Urinary bladder (tissue), 4 donors: ENCODE data around the gene OXGR1. TPM values are rescaled to one million over a fixed set of nuclear protein-coding genes. Genes with fewer than 3 reads are reported as not detected.
"Not testable (repeated sequence)": the region's sequence is repeated elsewhere in the genome, so short reads cannot be mapped to it uniquely, and the experiment has no call there.

Experiments used
- DNase-seq: peaks from one replicate; pipeline ENCODE4 v3.0.0-alpha.2; 2015; ENCODE audit errors: extremely low spot score
- H3K27ac ChIP-seq: one replicate; pipeline ENCODE4 v1.5.1; 2013; ENCODE audit warnings: low read depth, mild to moderate bottlenecking, moderate library complexity
- H3K36me3 ChIP-seq: one replicate; pipeline ENCODE4 v1.6.1; 2013; ENCODE audit warnings: mild to moderate bottlenecking, moderate library complexity; ENCODE audit not compliant: insufficient read depth
- H3K4me1 ChIP-seq: one replicate; pipeline ENCODE4 v1.6.1; 2013; ENCODE audit warnings: mild to moderate bottlenecking, moderate library complexity; ENCODE audit not compliant: insufficient read depth
- H3K4me3 ChIP-seq: one replicate; pipeline ENCODE4 v1.5.1; 2013; ENCODE audit warnings: low read depth, low read length
- WGBS: extraction: QIAGEN DNeasy Blood & Tissue Kit; methylation state at CpG from one replicate; pipeline ENCODE4 v1.1.7; 2013; 5-methylcytosine and 5-hydroxymethylcytosine counted together
- polyA plus RNA-seq: library from polyadenylated mRNA; stranded (reverse); fragments of 200-250 nt; gene quantifications from one replicate; pipeline ENCODE4 v1.2.3, GENCODE V29; 2013
- total RNA-seq: library from RNA; depleted of rRNA; stranded (reverse); fragments of >200 nt; gene quantifications from one replicate; pipeline ENCODE4 v1.2.3, GENCODE V29; 2014
- donor health status: healthy with polysubstance abuse.
- donor health status: healthy.

OXGR1 gene
- total RNA-seq (1.1 TPM), polyA plus RNA-seq (0.51 TPM)

- Histone ChIP-seq H3K27ac (no peak within 1 kb of the TSS), H3K4me1 (no peaks in the 10 kb centered on the region), H3K4me3 (peak within 1 kb of the TSS; percentile 51), H3K36me3 (no peaks in the 10 kb centered on the region)
- DNase-seq, result no peak
- WGBS, result 2% methylated on average over 52 of the region's 52 CpGs
Measured at GRCh38 chr13:96994017-96994857, at the start of gene OXGR1. Gene OXGR1 (minus strand): TSS chr13:96994476. CDS start chr13:96987759, 6,717 bp downstream.

- 71% methylated on average over 2 of the region's 2 CpGs for WGBS
- no peak for DNase-seq
- no peak overlapping the region for H3K27ac ChIP-seq
Measured at GRCh38 chr13:97043302-97043701, 49.0 kb upstream of the OXGR1 start.

GRCh38 chr13:97030705-97031452 is 36.6 kb upstream of the OXGR1 start:
- 63% methylated on average over 2 of the region's 2 CpGs for WGBS

More at GRCh38 chr13:97043302-97043701, 49.0 kb upstream of the OXGR1 start:
- H3K4me1 ChIP-seq, result no peaks in the 10 kb centered on the region
- no peaks in the 10 kb centered on the region for H3K36me3 ChIP-seq
- H3K4me3 ChIP-seq, result no peak overlapping the region

GRCh38 chr13:97028441-97029299 is 34.4 kb upstream of the OXGR1 start:
- Histone ChIP-seq H3K36me3 (no peaks in the 10 kb centered on the region), H3K4me3 (no peak overlapping the region), H3K4me1 (no peaks in the 10 kb centered on the region), H3K27ac (no peak overlapping the region)
- peak; percentile 26 for DNase-seq
- 42% methylated on average over 12 of the region's 12 CpGs for WGBS

More at GRCh38 chr13:97030705-97031452, 36.6 kb upstream of the OXGR1 start:
- Histone ChIP-seq H3K4me1 (no peaks in the 10 kb centered on the region), H3K27ac (no peak overlapping the region), H3K4me3 (no peak overlapping the region), H3K36me3 (no peaks in the 10 kb centered on the region)
- DNase-seq, result no peak

GRCh38 chr13:97027162-97027554 is 32.9 kb upstream of the OXGR1 start:
- Histone ChIP-seq H3K4me3 (no peak overlapping the region), H3K4me1 (no peaks in the 10 kb centered on the region), H3K36me3 (no peaks in the 10 kb centered on the region), H3K27ac (no peak overlapping the region)
- DNase-seq, result no peak

- no peak for DNase-seq
- no peak overlapping the region for H3K27ac ChIP-seq
- no peak overlapping the region for H3K4me3 ChIP-seq
- 57% methylated on average over 5 of the region's 5 CpGs for WGBS
- H3K4me1 ChIP-seq, result no peaks in the 10 kb centered on the region
- no peaks in the 10 kb centered on the region for H3K36me3 ChIP-seq
Measured at GRCh38 chr13:97026531-97027161, 32.4 kb upstream of the OXGR1 start.

- H3K4me1 ChIP-seq, H3K27ac ChIP-seq, DNase-seq, H3K4me3 ChIP-seq, H3K36me3 ChIP-seq: not testable (repeated sequence)
- WGBS, result 93% methylated on average over 1 of the region's 1 CpG
Measured at GRCh38 chr13:97023812-97024211, 29.5 kb upstream of the OXGR1 start.

GRCh38 chr13:97023117-97023516 is 28.8 kb upstream of the OXGR1 start:
- no peak for DNase-seq
- WGBS, result 45% methylated on average over 1 of the region's 1 CpG
- no peaks in the 10 kb centered on the region for H3K4me1 ChIP-seq
- H3K27ac ChIP-seq, result no peak overlapping the region
- H3K4me3 ChIP-seq, result no peak overlapping the region
- no peaks in the 10 kb centered on the region for H3K36me3 ChIP-seq

GRCh38 chr13:97021241-97021640 is 27.0 kb upstream of the OXGR1 start:
- no peak for DNase-seq
- no peak overlapping the region for H3K4me3 ChIP-seq
- 34% methylated on average over 4 of the region's 4 CpGs for WGBS
- no peak overlapping the region for H3K27ac ChIP-seq
- no peaks in the 10 kb centered on the region for H3K36me3 ChIP-seq
- no peaks in the 10 kb centered on the region for H3K4me1 ChIP-seq

- H3K36me3 ChIP-seq, result no peaks in the 10 kb centered on the region
- WGBS, result 87% methylated on average over 3 of the region's 3 CpGs
- no peaks in the 10 kb centered on the region for H3K4me1 ChIP-seq
- no peak overlapping the region for H3K4me3 ChIP-seq
- no peak for DNase-seq
- H3K27ac ChIP-seq, result no peak overlapping the region
Measured at GRCh38 chr13:97020689-97021240, 26.5 kb upstream of the OXGR1 start.

- no peak for DNase-seq
- 78% methylated on average over 2 of the region's 2 CpGs for WGBS
- H3K4me3 ChIP-seq, result no peak overlapping the region
- no peaks in the 10 kb centered on the region for H3K36me3 ChIP-seq
- no peak overlapping the region for H3K27ac ChIP-seq
- H3K4me1 ChIP-seq, result no peaks in the 10 kb centered on the region
Measured at GRCh38 chr13:97020194-97020593, 25.9 kb upstream of the OXGR1 start.

GRCh38 chr13:97019236-97019635 is 25.0 kb upstream of the OXGR1 start:
- no peaks in the 10 kb centered on the region for H3K36me3 ChIP-seq
- no peak for DNase-seq
- WGBS, result 88% methylated on average over 1 of the region's 1 CpG
- H3K27ac ChIP-seq, result no peak overlapping the region
- H3K4me3 ChIP-seq, result no peak overlapping the region
- no peaks in the 10 kb centered on the region for H3K4me1 ChIP-seq
